ENCODE data around the gene SDHD. TPM values are rescaled to one million over a fixed set of nuclear protein-coding genes. Genes with fewer than 3 reads are reported as not detected.

Gene SDHD
- polyA plus RNA-seq, 1 experiment: 207 TPM

GRCh38 chr11:112096194-112096593 is 9.5 kb downstream of the SDHD start:
- POLR2A ChIA-PET: no interaction called here
- DNase-seq (ENCODE audit: low read depth): no peak

DNA sequence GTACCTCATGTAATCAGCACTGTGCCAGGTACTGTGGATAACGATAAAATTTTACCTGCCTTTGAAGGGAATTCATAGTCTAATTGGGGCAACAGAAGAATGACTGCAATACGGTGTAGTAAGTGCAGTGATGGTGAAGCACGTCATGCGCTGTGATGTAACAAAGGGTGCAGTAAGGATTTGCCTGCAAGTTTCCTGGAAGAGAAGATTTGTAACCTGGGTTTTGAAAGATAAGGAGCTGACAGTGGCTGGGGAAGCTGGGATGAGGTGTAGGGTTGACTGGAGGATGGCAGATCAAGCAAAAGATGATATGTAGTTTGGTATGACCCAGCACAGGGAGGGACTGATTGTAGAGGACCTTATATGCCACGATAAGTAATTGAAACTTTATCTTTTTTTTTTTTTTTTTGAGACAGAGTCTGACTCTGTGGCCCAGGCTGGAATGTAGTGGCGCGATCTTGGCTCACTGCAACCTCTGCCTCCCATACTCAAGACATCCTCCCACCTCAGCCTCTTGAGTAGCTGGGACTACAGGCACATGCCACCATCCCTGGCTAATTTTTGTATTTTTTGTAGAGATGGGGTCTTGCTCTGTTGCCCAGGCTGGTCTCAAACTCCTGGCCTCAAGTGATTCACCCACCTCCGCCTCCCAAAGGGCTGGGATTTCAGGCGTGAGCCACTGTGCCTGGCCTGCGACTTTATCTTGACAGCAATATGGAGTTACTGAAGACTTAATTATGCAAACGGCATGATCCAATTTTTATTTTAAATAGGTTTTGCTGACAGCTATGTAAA is 11.3 kb downstream of the SDHD start:
- CTCF ChIA-PET: interaction anchor here (0.8 to 1.5 kb wide), 2 partner anchors 11 to 16 kb away, joined by 4 read pairs; partner anchors contain the start of genes SDHD and TIMM8B
- POLR2A ChIA-PET: no interaction called here

More at GRCh38 chr11:112096194-112096593, 9.5 kb downstream of the SDHD start:
- CTCF ChIA-PET: no interaction called here
- no peak overlapping the region for H3K4me3 ChIP-seq (ENCODE audit: low read depth, low read length)
- TF ChIP-seq, protein P1, sequence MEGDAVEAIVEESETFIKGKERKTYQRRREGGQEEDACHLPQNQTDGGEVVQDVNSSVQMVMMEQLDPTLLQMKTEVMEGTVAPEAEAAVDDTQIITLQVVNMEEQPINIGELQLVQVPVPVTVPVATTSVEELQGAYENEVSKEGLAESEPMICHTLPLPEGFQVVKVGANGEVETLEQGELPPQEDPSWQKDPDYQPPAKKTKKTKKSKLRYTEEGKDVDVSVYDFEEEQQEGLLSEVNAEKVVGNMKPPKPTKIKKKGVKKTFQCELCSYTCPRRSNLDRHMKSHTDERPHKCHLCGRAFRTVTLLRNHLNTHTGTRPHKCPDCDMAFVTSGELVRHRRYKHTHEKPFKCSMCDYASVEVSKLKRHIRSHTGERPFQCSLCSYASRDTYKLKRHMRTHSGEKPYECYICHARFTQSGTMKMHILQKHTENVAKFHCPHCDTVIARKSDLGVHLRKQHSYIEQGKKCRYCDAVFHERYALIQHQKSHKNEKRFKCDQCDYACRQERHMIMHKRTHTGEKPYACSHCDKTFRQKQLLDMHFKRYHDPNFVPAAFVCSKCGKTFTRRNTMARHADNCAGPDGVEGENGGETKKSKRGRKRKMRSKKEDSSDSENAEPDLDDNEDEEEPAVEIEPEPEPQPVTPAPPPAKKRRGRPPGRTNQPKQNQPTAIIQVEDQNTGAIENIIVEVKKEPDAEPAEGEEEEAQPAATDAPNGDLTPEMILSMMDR (IDR thresholded peaks at IDR 0.05; ENCODE audit: insufficient read depth, low read depth, low read length): no peak
- H3K36me3 ChIP-seq (ENCODE audit: control insufficient read depth, insufficient read depth, low read length): 0 out of 2 replicates have a peak, but pooled peaks cover 1% of the 10 kb centered on the region
- no peaks in the 10 kb centered on the region for H3K27me3 ChIP-seq (ENCODE audit: control insufficient read depth, insufficient read depth, low read length)

GRCh38 chr11:112100462-112100861 is 13.8 kb downstream of the SDHD start:
- ChIA-PET CTCF (interaction anchor here (7.0 kb wide), 1 partner anchor 12 kb away, joined by 48 read pairs; no protein-coding TSS in a partner anchor), POLR2A (no interaction called here)
- TF ChIP-seq, protein P1 (IDR thresholded peaks at IDR 0.05; ENCODE audit: insufficient read depth, low read depth, low read length): no peak
- DNase-seq (ENCODE audit: low read depth): no peak
- no peaks in the 10 kb centered on the region for H3K27me3 ChIP-seq (ENCODE audit: control insufficient read depth, insufficient read depth, low read length)
- H3K36me3 ChIP-seq (ENCODE audit: control insufficient read depth, insufficient read depth, low read length): 0 out of 2 replicates have a peak, but pooled peaks cover 1% of the 10 kb centered on the region
- no peak overlapping the region for H3K4me3 ChIP-seq (ENCODE audit: low read depth, low read length)

More for the DNA sequence above, 11.3 kb downstream of the SDHD start:
- H3K27me3 ChIP-seq (ENCODE audit: control insufficient read depth, insufficient read depth, low read length): no peaks in the 10 kb centered on the region
- no peak overlapping the region for H3K4me3 ChIP-seq (ENCODE audit: low read depth, low read length)
- H3K36me3 ChIP-seq (ENCODE audit: control insufficient read depth, insufficient read depth, low read length): 0 out of 2 replicates have a peak, but pooled peaks cover 1% of the 10 kb centered on the region
- no peak for DNase-seq (ENCODE audit: low read depth)
- TF ChIP-seq, protein P1 (IDR thresholded peaks at IDR 0.05; ENCODE audit: insufficient read depth, low read depth, low read length): no peak

- CTCF ChIA-PET: interaction anchor here (1.4 to 7.0 kb wide), 2 partner anchors 9 to 177 kb away, joined by 4 to 48 read pairs; no protein-coding TSS in a partner anchor
- TF ChIP-seq, protein P1 (IDR thresholded peaks at IDR 0.05; ENCODE audit: insufficient read depth, low read depth, low read length): no peak
- no peak overlapping the region for H3K4me3 ChIP-seq (ENCODE audit: low read depth, low read length)
- POLR2A ChIA-PET: no interaction called here
- no peaks in the 10 kb centered on the region for H3K36me3 ChIP-seq (ENCODE audit: control insufficient read depth, insufficient read depth, low read length)
- no peak for DNase-seq (ENCODE audit: low read depth)
- no peaks in the 10 kb centered on the region for H3K27me3 ChIP-seq (ENCODE audit: control insufficient read depth, insufficient read depth, low read length)
These were observed 16.8 kb downstream of the SDHD start for GRCh38 chr11:112103446-112103845.

GRCh38 chr11:112106070-112106469 is 19.4 kb downstream of the SDHD start:
- POLR2A ChIA-PET: no interaction called here
- CTCF ChIA-PET: interaction anchor here (1.1 to 7.0 kb wide), 3 partner anchors 6 to 174 kb away, joined by 3 to 48 read pairs (median 3); no protein-coding TSS in a partner anchor
- Histone ChIP-seq H3K36me3 (ENCODE audit: control insufficient read depth, insufficient read depth, low read length) (no peaks in the 10 kb centered on the region), H3K27me3 (ENCODE audit: control insufficient read depth, insufficient read depth, low read length) (no peaks in the 10 kb centered on the region), H3K4me3 (ENCODE audit: low read depth, low read length) (no peak overlapping the region)
- TF ChIP-seq, protein P1 (IDR thresholded peaks at IDR 0.05; ENCODE audit: insufficient read depth, low read depth, low read length): no peak
- no peak for DNase-seq (ENCODE audit: low read depth)

Data from BJ (cell line).